Keratinocyte (primary cell): ENCODE results near the gene NLGN1. TPM values are rescaled to one million over a fixed set of nuclear protein-coding genes. Genes with fewer than 3 reads are reported as not detected.

Experiments
- DNase-seq: peaks from one replicate; pipeline ENCODE4 v3.0.0-alpha.2; 2011; ENCODE audit warnings: low read depth, missing footprints, low spot score
- FAIRE-seq: peaks from 2 replicates; lab custom pipeline; 2011; peaks lifted over from hg19 to GRCh38; lab: Jason Lieb, UNC
- H2AFZ ChIP-seq: 2 replicates; pipeline ENCODE4 v1.6.0; 2012; ENCODE audit warnings: low read length, control low read depth, inconsistent platforms; ENCODE audit not compliant: control insufficient read depth
- H3K27ac ChIP-seq: 2 replicates; pipeline ENCODE4 v1.5.1; 2011; ENCODE audit warnings: low read length; ENCODE audit not compliant: control insufficient read depth, insufficient read depth
- H3K27me3 ChIP-seq: 3 replicates; pipeline ENCODE4 v1.6.0; 2011; ENCODE audit warnings: low read length; ENCODE audit not compliant: control insufficient read depth, insufficient read depth; ENCODE audit errors: extremely low read depth
- H3K36me3 ChIP-seq, 2 experiments: 2 replicates in 1 of 2; 3 replicates in 1 of 2; pipeline ENCODE4 v1.5.1; 2011; ENCODE audit warnings: low read length in 2 of 2, mild to moderate bottlenecking in 1 of 2; ENCODE audit not compliant: control insufficient read depth in 2 of 2, insufficient read depth in 2 of 2; ENCODE audit errors: extremely low read depth in 1 of 2
- H3K4me1 ChIP-seq: 3 replicates; pipeline ENCODE4 v1.5.1; 2011; ENCODE audit warnings: low read length; ENCODE audit not compliant: control insufficient read depth, insufficient read depth; ENCODE audit errors: extremely low read depth
- H3K4me2 ChIP-seq: 3 replicates; pipeline ENCODE4 v1.6.0; 2011; ENCODE audit warnings: low read depth, low read length; ENCODE audit not compliant: control insufficient read depth, insufficient read depth; ENCODE audit errors: extremely low read depth
- H3K4me3 ChIP-seq, 3 experiments: fragments of 200-600 bp in 1 of 3; sonication (generic) in 1 of 3; 2 replicates in 2 of 3; 3 replicates in 1 of 3; pipeline ENCODE4 v1.5.1; 2011 to 2016; ENCODE audit warnings: low read length in 3 of 3, mild to moderate bottlenecking in 3 of 3, control low read depth in 2 of 3, inconsistent platforms in 1 of 3, low read depth in 1 of 3, mixed read lengths in 1 of 3, mixed run types in 1 of 3, moderate library complexity in 1 of 3; ENCODE audit not compliant: control insufficient read depth in 2 of 3, insufficient read depth in 2 of 3; ENCODE audit errors: extremely low read depth in 1 of 3
- H3K79me2 ChIP-seq: 2 replicates; pipeline ENCODE4 v1.6.0; 2012; ENCODE audit warnings: low read length; ENCODE audit not compliant: control insufficient read depth, insufficient read depth
- H3K9ac ChIP-seq: 3 replicates; pipeline ENCODE4 v1.6.0; 2011; ENCODE audit warnings: low read length; ENCODE audit not compliant: control insufficient read depth, insufficient read depth; ENCODE audit errors: extremely low read depth
- H3K9me1 ChIP-seq: 3 replicates; pipeline ENCODE4 v1.6.0; 2011; ENCODE audit warnings: low read length; ENCODE audit not compliant: control insufficient read depth, insufficient read depth; ENCODE audit errors: extremely low read depth
- H3K9me3 ChIP-seq: 2 replicates; pipeline ENCODE4 v1.5.1; 2012; ENCODE audit warnings: low read depth, low read length; ENCODE audit not compliant: control insufficient read depth
- H4K20me1 ChIP-seq: 3 replicates; pipeline ENCODE4 v1.6.0; 2011; ENCODE audit warnings: low read length; ENCODE audit not compliant: control insufficient read depth, insufficient read depth; ENCODE audit errors: extremely low read depth
- EZH2 ChIP-seq: IDR thresholded peaks from one replicate; pipeline ENCODE4 v1.6.1; 2012; ENCODE audit warnings: inconsistent platforms, mild to moderate bottlenecking, low read length, moderate library complexity
- dilution Hi-C: fragments of 300-500 bp; cut with MboI; formaldehyde crosslinking; loops from one replicate; pipeline ENCODE4 v1.7.0; 2020; ENCODE audit warnings: low sequenced_read_pairs; ENCODE audit not compliant: extremely low pct_ligation_motif_present
- polyA plus RNA-seq, 5 experiments: library from polyadenylated mRNA; depleted of rRNA in 3 of 5; stranded (reverse) in 3 of 5; stranded (forward) in 1 of 5; unstranded in 1 of 5; fragments of >200 nt; gene quantifications; 1 replicate in 1 of 5; 2 replicates in 3 of 5; 3 replicates in 1 of 5; pipeline versions ENCODE4 v1.2.1 to v1.2.3, GENCODE V29; 2011 to 2012; ENCODE audit warnings: missing spikeins in 2 of 5, low read depth in 1 of 5, low replicate concordance in 1 of 5
- TF ChIP-seq, protein P1 (sequence below), 3 experiments: IDR thresholded peaks in 1 of 3; conservative IDR thresholded peaks in 1 of 3; optimal IDR thresholded peaks in 1 of 3; 2 replicates in 2 of 3; 3 replicates in 1 of 3; pipeline versions ENCODE3 to v1.5.1; 2011; ENCODE audit warnings: low read length in 3 of 3, mild to moderate bottlenecking in 3 of 3, moderate library complexity in 2 of 3, control low read depth in 1 of 3, inconsistent platforms in 1 of 3; ENCODE audit not compliant: insufficient read depth in 2 of 3; ENCODE audit errors: extremely low read depth in 1 of 3

NLGN1 gene
- polyA plus RNA-seq, 1 donor (not counting 4 experiments of a cell fraction or from before 2014, with no cell fraction given): not detected

DNA sequence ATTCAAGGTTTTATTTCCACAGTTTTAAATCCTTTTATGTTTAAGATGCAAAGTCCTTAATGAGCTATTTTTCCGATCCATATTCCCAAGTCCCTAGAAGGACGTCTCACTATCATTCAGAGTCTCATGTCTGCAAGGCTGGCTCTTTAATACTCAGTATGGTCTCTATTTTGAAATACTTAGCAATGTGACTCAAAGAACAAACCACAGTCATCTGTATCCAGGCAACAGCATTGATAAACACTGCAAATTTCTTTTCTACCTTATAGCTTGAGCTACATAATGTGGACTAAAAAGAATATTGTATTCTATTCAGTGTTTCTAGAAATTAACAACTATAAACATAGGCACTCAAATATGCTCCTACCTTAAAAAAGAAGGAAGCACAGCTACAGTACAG is 873.3 kb downstream of the NLGN1 start:
- no peaks in the 10 kb centered on the region for H3K36me3 ChIP-seq
- no peaks in the 10 kb centered on the region for H3K9me3 ChIP-seq
- H3K9me1 ChIP-seq: no peaks in the 10 kb centered on the region
- no peak overlapping the region for H3K27ac ChIP-seq
- no peak for TF ChIP-seq EZH2
- TF ChIP-seq, protein P1, sequence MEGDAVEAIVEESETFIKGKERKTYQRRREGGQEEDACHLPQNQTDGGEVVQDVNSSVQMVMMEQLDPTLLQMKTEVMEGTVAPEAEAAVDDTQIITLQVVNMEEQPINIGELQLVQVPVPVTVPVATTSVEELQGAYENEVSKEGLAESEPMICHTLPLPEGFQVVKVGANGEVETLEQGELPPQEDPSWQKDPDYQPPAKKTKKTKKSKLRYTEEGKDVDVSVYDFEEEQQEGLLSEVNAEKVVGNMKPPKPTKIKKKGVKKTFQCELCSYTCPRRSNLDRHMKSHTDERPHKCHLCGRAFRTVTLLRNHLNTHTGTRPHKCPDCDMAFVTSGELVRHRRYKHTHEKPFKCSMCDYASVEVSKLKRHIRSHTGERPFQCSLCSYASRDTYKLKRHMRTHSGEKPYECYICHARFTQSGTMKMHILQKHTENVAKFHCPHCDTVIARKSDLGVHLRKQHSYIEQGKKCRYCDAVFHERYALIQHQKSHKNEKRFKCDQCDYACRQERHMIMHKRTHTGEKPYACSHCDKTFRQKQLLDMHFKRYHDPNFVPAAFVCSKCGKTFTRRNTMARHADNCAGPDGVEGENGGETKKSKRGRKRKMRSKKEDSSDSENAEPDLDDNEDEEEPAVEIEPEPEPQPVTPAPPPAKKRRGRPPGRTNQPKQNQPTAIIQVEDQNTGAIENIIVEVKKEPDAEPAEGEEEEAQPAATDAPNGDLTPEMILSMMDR (optimal IDR thresholded peaks at IDR 0.05 in 1 of 3, IDR thresholded peaks at IDR 0.05 in 1 of 3, conservative IDR thresholded peaks at IDR 0.05 in 1 of 3; ENCODE audit: extremely low read depth in 1 of 3, insufficient read depth in 2 of 3, low read length in 3 of 3): no peak
- H2AFZ ChIP-seq: no peak overlapping the region
- H3K9ac ChIP-seq: no peak overlapping the region
- H3K79me2 ChIP-seq: no peaks in the 10 kb centered on the region
- DNase-seq: no peak
- no peak overlapping the region for H3K4me3 ChIP-seq
- H3K4me2 ChIP-seq: no peak overlapping the region
- no peaks in the 10 kb centered on the region for H4K20me1 ChIP-seq
- no peaks in the 10 kb centered on the region for H3K4me1 ChIP-seq
- dilution Hi-C loops: no loop called here
- FAIRE-seq: no peak
- no peaks in the 10 kb centered on the region for H3K27me3 ChIP-seq

DNA sequence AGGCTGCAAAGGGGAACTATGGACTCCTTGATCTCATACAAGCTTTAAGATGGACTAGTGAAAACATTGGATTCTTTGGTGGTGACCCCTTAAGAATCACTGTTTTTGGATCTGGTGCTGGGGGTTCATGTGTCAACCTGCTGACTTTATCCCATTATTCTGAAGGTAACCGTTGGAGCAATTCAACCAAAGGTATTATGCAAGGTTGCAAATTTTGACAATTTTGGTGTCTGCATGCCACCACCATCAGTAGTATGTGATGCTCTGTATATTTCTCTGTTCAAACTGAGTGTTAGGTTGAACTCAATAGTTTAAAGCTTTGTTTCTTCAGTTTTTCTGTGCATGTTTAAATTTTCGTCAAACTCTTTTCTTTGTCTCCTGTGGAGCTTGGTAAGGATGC is 877.8 kb downstream of the NLGN1 start:
- FAIRE-seq: no peak
- Histone ChIP-seq H3K4me1 (no peaks in the 10 kb centered on the region), H3K36me3 (no peaks in the 10 kb centered on the region), H4K20me1 (no peaks in the 10 kb centered on the region), H3K27ac (no peak overlapping the region), H3K79me2 (no peaks in the 10 kb centered on the region), H3K9me1 (no peaks in the 10 kb centered on the region), H3K9ac (no peak overlapping the region), H3K4me2 (no peak overlapping the region), H3K27me3 (no peaks in the 10 kb centered on the region), H3K9me3 (no peaks in the 10 kb centered on the region), H2AFZ (no peak overlapping the region), H3K4me3 (no peak overlapping the region)
- dilution Hi-C loops: no loop called here
- no peak for TF ChIP-seq EZH2
- TF ChIP-seq, protein P1 (optimal IDR thresholded peaks at IDR 0.05 in 1 of 3, IDR thresholded peaks at IDR 0.05 in 1 of 3, conservative IDR thresholded peaks at IDR 0.05 in 1 of 3; ENCODE audit: extremely low read depth in 1 of 3, insufficient read depth in 2 of 3, low read length in 3 of 3): no peak
- no peak for DNase-seq
